ENCODE measurements around the gene USP20.

DNA sequence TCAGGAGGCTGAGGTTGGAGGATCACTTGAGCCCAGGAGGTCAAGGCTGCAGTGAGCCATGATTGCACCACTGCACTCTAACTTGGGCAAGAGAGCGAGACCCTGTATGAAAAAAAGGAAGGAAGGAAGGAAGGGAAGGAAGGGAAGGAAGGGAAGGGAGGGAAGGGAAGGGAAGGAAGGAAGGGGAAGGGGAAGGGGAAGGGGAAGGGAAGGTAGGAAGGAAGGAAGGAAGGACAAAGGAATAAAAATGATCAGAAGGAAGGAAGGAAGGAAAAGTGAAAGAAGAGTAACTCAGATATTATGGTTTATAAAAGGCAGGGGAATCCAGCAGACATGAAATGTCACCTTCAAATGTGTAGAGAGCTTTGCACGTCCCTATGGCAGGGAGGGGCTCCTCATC is 64.4 kb downstream of the USP20 start:
- TF ChIP-seq POLR2A (IDR thresholded peaks at IDR 0.05; ENCODE audit: low read length) (no peak), GATA1 (IDR thresholded peaks at IDR 0.05; ENCODE audit: low read depth, low read length) (no peak)

Data from erythroblast (primary cell).